OCI-LY3 (cell line): ENCODE data around the gene CLPTM1.
"Not testable (repeated sequence)": the region's sequence is repeated elsewhere in the genome, so short reads cannot be mapped to it uniquely, and the experiment has no call there.

Experiments used
- H2AFZ ChIP-seq: fragments of 200-600, 300-600 bp; shearing (Covaris generic); 2 replicates; pipeline ENCODE4 v1.6.0; 2014; ENCODE audit warnings: antibody characterized with exemption, low read depth, low read length
- H3K27ac ChIP-seq: fragments of 200-600, 300-600 bp; sonication (generic); 2 replicates; pipeline ENCODE4 v1.5.1; 2014; ENCODE audit warnings: mild to moderate bottlenecking, low read length, moderate library complexity, mixed read lengths
- H3K27me3 ChIP-seq: fragments of 200-600, 300-600 bp; sonication (generic); 2 replicates; pipeline ENCODE4 v1.6.1; 2014; ENCODE audit warnings: low read depth, low read length, mixed read lengths
- H3K36me3 ChIP-seq: fragments of 200-600, 300-600 bp; sonication (generic); replicated peaks from 2 replicates; pipeline ENCODE3; 2014; ENCODE audit warnings: low read depth, low read length, mixed read lengths
- H3K4me1 ChIP-seq: fragments of 300-600, 200-600 bp; sonication (generic); 2 replicates; pipeline ENCODE4 v1.6.1; 2014; ENCODE audit warnings: low read length, mixed read lengths
- H3K4me2 ChIP-seq: fragments of 200-600, 300-600 bp; sonication (generic); 2 replicates; pipeline ENCODE4 v1.6.1; 2014; ENCODE audit warnings: low read length, mixed read lengths
- H3K4me3 ChIP-seq: fragments of 300-600, 200-600 bp; sonication (generic); 2 replicates; pipeline ENCODE4 v1.5.1; 2014; ENCODE audit warnings: antibody characterized with exemption, mild to moderate bottlenecking, low read length, moderate library complexity
- H3K79me2 ChIP-seq: fragments of 300-600, 200-600 bp; shearing (Covaris generic); 2 replicates; pipeline ENCODE4 v1.6.1; 2014; ENCODE audit warnings: mild to moderate bottlenecking, low read length, mixed read lengths
- H3K9ac ChIP-seq: fragments of 300-600, 200-600 bp; shearing (Covaris generic); 2 replicates; pipeline ENCODE4 v1.6.0; 2014; ENCODE audit warnings: mild to moderate bottlenecking, low read length, moderate library complexity
- H3K9me3 ChIP-seq: fragments of 200-600, 300-600 bp; shearing (Covaris generic); 2 replicates; pipeline ENCODE4 v1.6.1; 2014; ENCODE audit warnings: low read length, mixed read lengths; ENCODE audit not compliant: insufficient read depth
- H4K20me1 ChIP-seq: fragments of 200-600, 300-600 bp; sonication (generic); 2 replicates; pipeline ENCODE4 v1.6.1; 2016; ENCODE audit warnings: low read length, mixed read lengths; ENCODE audit not compliant: insufficient read depth
- CTCF ChIP-seq: fragments of 200-600, 300-600 bp; sonication (generic); IDR thresholded peaks from 2 replicates; pipeline ENCODE4 v1.5.1; 2014; ENCODE audit warnings: antibody characterized with exemption, low read length, low read depth
- EZH2phosphoT487 ChIP-seq: fragments of 200-600 bp; shearing (Covaris generic); IDR thresholded peaks from 2 replicates; pipeline ENCODE4 v1.6.1; 2018; ENCODE audit warnings: antibody characterized with exemption, mixed run types, low read depth

The CLPTM1 gene

GRCh38 chr19:44992336-44993163 lies 37.4 kb downstream of the CLPTM1 start:
- no peak overlapping the region for H2AFZ ChIP-seq
- H3K79me2 ChIP-seq: no peaks in the 10 kb centered on the region
- TF ChIP-seq EZH2phosphoT487 (no peak), CTCF (no peak)
- H3K27me3 ChIP-seq: no peaks in the 10 kb centered on the region
- H3K4me3 ChIP-seq: no peak overlapping the region
- H3K9me3 ChIP-seq: no peaks in the 10 kb centered on the region
- H3K9ac ChIP-seq: no peak overlapping the region
- peaks cover 6% of the 10 kb centered on the region for H3K4me1 ChIP-seq
- no peak overlapping the region for H3K27ac ChIP-seq
- no peak overlapping the region for H3K4me2 ChIP-seq
- H3K36me3 ChIP-seq: peaks cover 34% of the 10 kb centered on the region
- no peaks in the 10 kb centered on the region for H4K20me1 ChIP-seq

GRCh38 chr19:44993526-44993925 lies 38.3 kb downstream of the CLPTM1 start:
- Histone ChIP-seq H3K9ac (no peak overlapping the region), H2AFZ (no peak overlapping the region)

GRCh38 chr19:44993926-44994537 lies 38.9 kb downstream of the CLPTM1 start:
- Histone ChIP-seq H3K4me1 (peaks cover 6% of the 10 kb centered on the region), H3K79me2 (no peaks in the 10 kb centered on the region), H3K9ac (no peak overlapping the region), H3K36me3 (peaks cover 27% of the 10 kb centered on the region), H3K4me2 (no peak overlapping the region), H2AFZ (no peak overlapping the region), H3K9me3 (no peaks in the 10 kb centered on the region), H3K4me3 (no peak overlapping the region), H3K27me3 (no peaks in the 10 kb centered on the region), H3K27ac (no peak overlapping the region), H4K20me1 (no peaks in the 10 kb centered on the region)
- TF ChIP-seq CTCF: no peak

More at GRCh38 chr19:44993526-44993925, 38.3 kb downstream of the CLPTM1 start:
- Histone ChIP-seq H3K79me2 (no peaks in the 10 kb centered on the region), H3K4me3 (no peak overlapping the region), H3K9me3 (no peaks in the 10 kb centered on the region), H3K27me3 (no peaks in the 10 kb centered on the region), H3K4me2 (no peak overlapping the region), H3K36me3 (peaks cover 29% of the 10 kb centered on the region), H4K20me1 (no peaks in the 10 kb centered on the region), H3K4me1 (peaks cover 6% of the 10 kb centered on the region), H3K27ac (no peak overlapping the region)
- TF ChIP-seq CTCF: no peak

GRCh38 chr19:44998025-44998424 lies 42.8 kb downstream of the CLPTM1 start:
- H2AFZ ChIP-seq: no peak overlapping the region
- H3K4me3 ChIP-seq: no peak overlapping the region
- no peak for TF ChIP-seq CTCF
- TF ChIP-seq EZH2phosphoT487: no peak
- peaks cover 10% of the 10 kb centered on the region for H3K36me3 ChIP-seq
- H3K27me3 ChIP-seq: no peaks in the 10 kb centered on the region
- H3K79me2 ChIP-seq: peaks cover 9% of the 10 kb centered on the region
- peaks cover 9% of the 10 kb centered on the region for H4K20me1 ChIP-seq
- H3K9ac ChIP-seq: no peak overlapping the region
- H3K4me2 ChIP-seq: no peak overlapping the region
- H3K27ac ChIP-seq: no peak overlapping the region
- peaks cover 10% of the 10 kb centered on the region for H3K4me1 ChIP-seq
- H3K9me3 ChIP-seq: no peaks in the 10 kb centered on the region

- Histone ChIP-seq H3K36me3 (peaks cover 12% of the 10 kb centered on the region), H4K20me1 (peaks cover 13% of the 10 kb centered on the region), H3K79me2 (peaks cover 20% of the 10 kb centered on the region), H3K4me1 (peaks cover 10% of the 10 kb centered on the region)
- not testable (repeated sequence) for H3K9ac ChIP-seq, H3K27ac ChIP-seq, H3K27me3 ChIP-seq, H3K9me3 ChIP-seq, H3K4me3 ChIP-seq, H2AFZ ChIP-seq, H3K4me2 ChIP-seq
Observed at GRCh38 chr19:44999131-44999925, 44.1 kb downstream of the CLPTM1 start.
